GM10266 (cell line): Measurements from ENCODE around the gene PMM2.

Experiments
- DNase-seq: peaks from one replicate; pipeline ENCODE4 v3.0.0; 2012; ENCODE audit errors: extremely low spot score
- TF ChIP-seq, protein P1 (sequence below): IDR thresholded peaks from 2 replicates; pipeline ENCODE4 v1.5.1; 2012; ENCODE audit warnings: mild to moderate bottlenecking, low read depth; ENCODE audit not compliant: control insufficient read depth, insufficient read depth; ENCODE audit errors: missing control alignments

PMM2 gene

DNA sequence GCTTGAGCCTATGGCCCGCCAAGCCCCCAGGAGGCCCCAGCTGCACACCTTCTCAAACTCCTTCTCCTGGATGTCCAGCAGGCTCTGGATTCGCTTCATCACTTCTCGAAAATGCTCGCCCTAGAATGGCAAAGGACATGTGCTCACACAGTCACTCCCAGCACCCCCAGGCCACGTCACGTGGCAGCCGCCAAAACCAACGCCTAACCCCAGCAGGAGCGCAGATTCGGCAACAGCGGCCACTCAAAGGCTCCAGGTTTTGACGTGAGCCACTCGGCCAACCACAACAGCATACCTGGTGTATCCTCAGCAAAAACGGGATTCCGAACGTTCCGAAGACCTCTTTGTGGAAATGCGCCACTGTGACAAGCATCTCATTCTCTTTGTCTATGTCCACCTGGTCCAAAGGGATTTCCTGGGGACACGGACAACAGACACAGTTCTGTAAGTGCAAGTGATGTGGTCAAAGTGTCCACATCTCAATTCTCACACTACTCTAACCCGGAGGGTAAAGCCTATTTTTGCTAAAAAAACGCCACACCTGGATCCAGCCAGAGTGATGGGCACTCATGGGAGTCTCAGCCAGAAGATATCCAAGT is 97.2 kb downstream of the PMM2 start:
- DNase-seq: no peak
- TF ChIP-seq, protein P1, sequence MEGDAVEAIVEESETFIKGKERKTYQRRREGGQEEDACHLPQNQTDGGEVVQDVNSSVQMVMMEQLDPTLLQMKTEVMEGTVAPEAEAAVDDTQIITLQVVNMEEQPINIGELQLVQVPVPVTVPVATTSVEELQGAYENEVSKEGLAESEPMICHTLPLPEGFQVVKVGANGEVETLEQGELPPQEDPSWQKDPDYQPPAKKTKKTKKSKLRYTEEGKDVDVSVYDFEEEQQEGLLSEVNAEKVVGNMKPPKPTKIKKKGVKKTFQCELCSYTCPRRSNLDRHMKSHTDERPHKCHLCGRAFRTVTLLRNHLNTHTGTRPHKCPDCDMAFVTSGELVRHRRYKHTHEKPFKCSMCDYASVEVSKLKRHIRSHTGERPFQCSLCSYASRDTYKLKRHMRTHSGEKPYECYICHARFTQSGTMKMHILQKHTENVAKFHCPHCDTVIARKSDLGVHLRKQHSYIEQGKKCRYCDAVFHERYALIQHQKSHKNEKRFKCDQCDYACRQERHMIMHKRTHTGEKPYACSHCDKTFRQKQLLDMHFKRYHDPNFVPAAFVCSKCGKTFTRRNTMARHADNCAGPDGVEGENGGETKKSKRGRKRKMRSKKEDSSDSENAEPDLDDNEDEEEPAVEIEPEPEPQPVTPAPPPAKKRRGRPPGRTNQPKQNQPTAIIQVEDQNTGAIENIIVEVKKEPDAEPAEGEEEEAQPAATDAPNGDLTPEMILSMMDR: no peak

DNA sequence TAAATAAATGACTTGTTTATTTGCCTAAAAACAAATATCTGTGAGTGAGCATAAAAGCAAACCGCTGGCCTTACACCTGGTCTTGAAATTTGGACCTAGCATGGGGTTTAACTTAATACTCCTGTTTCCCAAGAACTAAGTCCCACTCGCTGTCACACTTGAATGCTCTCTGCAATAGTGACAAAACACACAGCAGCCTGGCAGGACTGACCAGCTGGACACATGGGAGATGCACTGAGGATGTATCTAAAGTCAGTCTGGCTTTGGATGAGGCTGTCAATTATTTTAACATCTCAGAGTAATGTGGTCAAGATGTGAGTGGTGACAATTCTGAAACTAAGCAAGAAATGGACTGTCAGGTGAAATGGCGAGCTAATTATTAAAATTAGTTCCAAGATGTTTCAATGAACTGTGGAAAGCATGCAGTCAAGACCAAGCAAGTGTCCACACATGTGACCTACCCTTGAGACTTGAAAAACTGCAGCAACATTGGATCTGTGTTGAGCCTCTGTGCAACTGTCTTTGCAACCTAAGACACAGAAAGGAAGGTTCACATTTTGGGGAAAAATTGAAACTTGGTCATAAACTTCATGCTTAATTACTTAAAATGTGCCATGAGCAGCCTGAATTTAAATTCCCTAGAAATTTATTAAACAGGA is 101.2 kb downstream of the PMM2 start:
- no peak for DNase-seq
- TF ChIP-seq, protein P1: no peak
